RWPE1 (cell line): ENCODE measurements around the gene TTLL9.

Experiments used
- CTCF ChIA-PET: fragments of 350-600 bp; sonication (Branson Sonifier 250); formaldehyde crosslinking; extraction: SDS; loops from one replicate; lab custom pipeline; 2021; lab: Yijun Ruan, JAX
- POLR2A ChIA-PET: fragments of 400-600 bp; formaldehyde crosslinking; extraction: SDS; loops from one replicate; lab custom pipeline; 2020; ENCODE audit warnings: antibody characterized with exemption; ENCODE audit not compliant: low non-redundant PET; lab: Yijun Ruan, JAX
- DNase-seq: peaks from one replicate; pipeline ENCODE4 v3.0.0; 2012; ENCODE audit warnings: low spot score
- H3K27ac ChIP-seq: fragments of 450-650 bp; 2 replicates; pipeline ENCODE4 v1.5.1; 2017
- TF ChIP-seq, protein P1 (sequence below): fragments of 450-650 bp; conservative IDR thresholded peaks from 2 replicates; pipeline ENCODE4 v1.5.1; 2017; ENCODE audit warnings: low read depth, mild to moderate bottlenecking

TTLL9 gene

DNA sequence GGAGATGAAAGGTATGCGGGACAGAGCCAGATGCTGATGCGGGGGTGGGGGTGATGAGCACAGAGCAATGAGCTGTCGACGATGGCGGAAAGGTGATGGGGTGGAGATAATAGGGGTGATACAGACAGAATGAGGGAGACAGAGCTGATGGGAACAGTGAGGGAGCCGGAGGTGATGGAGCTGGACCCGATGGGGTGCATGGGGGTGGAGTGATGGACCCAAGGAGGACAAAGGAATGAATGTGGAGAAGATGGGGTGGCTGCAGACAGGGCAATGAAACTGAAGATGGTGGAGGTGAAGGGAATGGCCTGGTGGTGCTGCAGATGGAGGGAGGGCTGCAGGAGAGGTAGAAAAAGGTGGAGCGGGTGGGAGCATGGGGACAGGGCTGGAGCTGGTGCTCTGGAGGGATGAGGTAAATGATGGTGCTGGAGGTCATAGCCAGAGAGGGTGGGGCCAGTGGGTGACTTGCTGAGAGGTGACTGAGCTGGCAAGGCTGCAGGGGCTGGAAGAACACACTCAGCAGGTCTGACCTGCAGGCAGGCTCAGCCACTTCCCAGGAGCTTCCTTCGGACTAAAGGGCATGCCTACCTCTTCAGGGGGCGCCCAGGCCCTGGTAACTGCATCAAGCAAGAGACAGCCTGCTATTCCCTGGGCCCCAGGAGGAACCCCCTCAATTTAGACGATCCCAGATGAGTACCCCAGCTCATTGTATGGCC is 19.0 kb upstream of the TTLL9 start:
- POLR2A ChIA-PET = interaction anchor here (1.3 kb wide), 1 partner anchor 101 kb away, joined by 4 read pairs; no protein-coding TSS in a partner anchor

DNA sequence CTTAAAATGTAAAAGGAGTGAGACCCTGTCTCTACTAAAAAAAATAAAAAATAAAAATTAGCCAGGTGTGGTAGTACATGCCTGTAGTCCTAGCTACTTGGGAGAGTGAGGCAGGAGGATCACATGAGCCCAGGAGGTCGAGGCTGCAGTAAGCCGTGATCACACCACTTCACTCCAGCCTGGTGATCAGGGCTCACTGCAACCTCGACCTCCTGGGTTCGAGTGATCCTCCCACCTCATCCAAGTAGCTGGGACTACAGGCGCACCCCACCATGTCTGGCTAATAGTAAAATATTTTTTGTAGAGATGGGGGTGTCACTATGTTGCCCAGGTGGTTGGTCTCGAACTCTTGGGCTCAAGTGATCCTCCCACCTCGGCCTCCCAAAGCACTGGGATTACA is 17.0 kb upstream of the TTLL9 start:
- DNase-seq = no peak
- ChIA-PET POLR2A (no interaction called here), CTCF (interaction anchor here (0.6 to 5.2 kb wide), 26 partner anchors 10 to 305 kb away, joined by 3 to 73 read pairs (median 4); partner anchors contain the start of gene PDRG1)
- TF ChIP-seq, protein P1, sequence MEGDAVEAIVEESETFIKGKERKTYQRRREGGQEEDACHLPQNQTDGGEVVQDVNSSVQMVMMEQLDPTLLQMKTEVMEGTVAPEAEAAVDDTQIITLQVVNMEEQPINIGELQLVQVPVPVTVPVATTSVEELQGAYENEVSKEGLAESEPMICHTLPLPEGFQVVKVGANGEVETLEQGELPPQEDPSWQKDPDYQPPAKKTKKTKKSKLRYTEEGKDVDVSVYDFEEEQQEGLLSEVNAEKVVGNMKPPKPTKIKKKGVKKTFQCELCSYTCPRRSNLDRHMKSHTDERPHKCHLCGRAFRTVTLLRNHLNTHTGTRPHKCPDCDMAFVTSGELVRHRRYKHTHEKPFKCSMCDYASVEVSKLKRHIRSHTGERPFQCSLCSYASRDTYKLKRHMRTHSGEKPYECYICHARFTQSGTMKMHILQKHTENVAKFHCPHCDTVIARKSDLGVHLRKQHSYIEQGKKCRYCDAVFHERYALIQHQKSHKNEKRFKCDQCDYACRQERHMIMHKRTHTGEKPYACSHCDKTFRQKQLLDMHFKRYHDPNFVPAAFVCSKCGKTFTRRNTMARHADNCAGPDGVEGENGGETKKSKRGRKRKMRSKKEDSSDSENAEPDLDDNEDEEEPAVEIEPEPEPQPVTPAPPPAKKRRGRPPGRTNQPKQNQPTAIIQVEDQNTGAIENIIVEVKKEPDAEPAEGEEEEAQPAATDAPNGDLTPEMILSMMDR = no peak
- no peak overlapping the region for H3K27ac ChIP-seq

More for the DNA sequence above, 19.0 kb upstream of the TTLL9 start:
- TF ChIP-seq, protein P1 = no peak
- CTCF ChIA-PET = interaction anchor here (0.7 to 5.2 kb wide), 15 partner anchors 10 to 258 kb away, joined by 3 to 73 read pairs (median 4); partner anchors contain the start of genes PDRG1 and TM9SF4
- no peak for DNase-seq
- no peak overlapping the region for H3K27ac ChIP-seq

DNA sequence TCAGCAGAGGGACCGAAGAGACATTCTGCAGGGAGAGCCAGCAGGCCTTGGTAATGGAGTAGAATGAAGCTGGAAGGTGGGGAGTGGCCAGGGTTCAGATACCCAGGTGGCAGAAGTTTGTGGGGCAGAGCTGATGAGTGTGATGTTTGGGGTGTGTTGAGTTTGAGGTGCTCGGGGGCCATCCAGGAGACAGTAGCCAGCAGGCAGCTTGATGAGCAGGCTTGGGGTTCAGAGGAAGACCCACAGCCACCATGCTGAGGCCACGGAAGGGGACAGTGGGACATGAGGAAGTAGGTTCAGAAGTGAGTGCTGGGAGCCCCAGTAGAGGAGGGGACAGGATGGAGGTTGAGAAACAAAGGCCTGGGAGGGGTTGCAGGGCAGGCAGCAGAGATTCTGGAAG is 13.9 kb upstream of the TTLL9 start:
- no peak overlapping the region for H3K27ac ChIP-seq
- ChIA-PET POLR2A (no interaction called here), CTCF (interaction anchor here (0.6 to 2.7 kb wide), 6 partner anchors 10 to 175 kb away, joined by 3 to 31 read pairs (median 5); partner anchors contain the start of gene PDRG1)
- TF ChIP-seq, protein P1 = no peak
- DNase-seq = no peak

DNA sequence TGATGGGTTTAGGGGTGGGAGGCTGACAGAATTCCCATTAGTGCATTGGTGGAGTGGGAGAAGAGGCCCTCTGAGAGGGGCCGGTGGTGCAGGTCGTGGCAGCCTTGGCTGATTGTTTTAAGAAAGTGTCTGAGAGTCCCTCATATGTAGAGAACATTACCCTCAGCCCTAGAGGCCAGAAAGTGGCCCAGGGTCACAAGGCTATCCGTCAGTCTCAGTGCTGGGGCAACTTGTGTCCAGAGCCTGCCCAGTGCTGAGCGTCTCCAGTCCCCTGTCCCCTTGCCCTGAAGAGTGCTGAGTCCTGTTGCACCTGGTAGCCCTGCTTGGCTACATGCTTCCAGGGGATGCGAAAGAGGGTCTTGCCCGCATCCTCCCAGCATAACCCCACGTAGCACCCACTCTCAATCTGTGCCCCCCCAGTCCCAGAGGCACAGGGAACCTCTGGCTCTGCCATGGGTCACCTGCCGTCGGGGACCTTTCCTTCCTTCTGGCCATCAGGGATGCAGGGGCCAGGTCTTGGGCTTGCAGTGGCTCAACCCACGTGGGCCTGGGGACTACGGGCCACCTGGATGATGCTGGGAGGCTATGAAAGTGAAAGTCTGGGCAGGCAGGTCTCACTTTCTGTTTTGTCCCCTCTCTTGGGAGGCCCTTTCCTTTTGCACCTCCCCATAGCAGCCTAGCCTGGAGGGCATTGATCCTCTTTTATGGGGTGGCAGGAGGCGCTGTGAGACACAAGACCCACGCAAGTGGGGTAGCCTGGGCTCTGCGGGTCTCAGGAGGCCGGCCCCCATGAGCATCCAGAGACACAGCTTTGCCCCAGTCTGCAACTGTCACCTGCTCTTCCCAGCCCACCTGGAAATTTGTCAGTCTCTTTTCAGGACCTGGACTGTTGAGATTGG is 12.3 kb upstream of the TTLL9 start:
- DNase-seq = no peak
- ChIA-PET CTCF (interaction anchor here (0.7 to 2.4 kb wide), 4 partner anchors 11 to 94 kb away, joined by 3 to 13 read pairs (median 5); partner anchors contain the start of gene PDRG1), POLR2A (no interaction called here)
- TF ChIP-seq, protein P1 = no peak
- no peak overlapping the region for H3K27ac ChIP-seq

DNA sequence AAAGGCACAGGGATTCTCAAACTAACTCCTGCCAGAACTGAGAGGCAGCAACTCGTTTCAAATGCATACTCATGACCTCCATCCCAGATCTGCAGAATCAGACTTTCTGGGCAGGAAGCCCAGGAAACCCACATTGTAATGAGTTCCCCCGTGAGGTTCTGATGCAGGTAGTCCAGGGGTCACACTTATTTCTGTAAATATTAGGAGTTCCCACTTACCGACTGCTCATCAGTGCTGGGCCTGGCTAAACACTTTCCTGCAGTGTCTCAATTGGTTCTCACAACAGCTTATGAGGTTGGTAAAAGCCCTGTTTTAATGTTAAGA is 11.7 kb upstream of the TTLL9 start:
- ChIA-PET POLR2A (no interaction called here), CTCF (interaction anchor here (1.2 to 2.4 kb wide), 3 partner anchors 12 to 93 kb away, joined by 3 to 13 read pairs (median 7); partner anchors contain the start of gene PDRG1)

More for the DNA sequence above, 11.7 kb upstream of the TTLL9 start:
- H3K27ac ChIP-seq = no peak overlapping the region
- TF ChIP-seq, protein P1 = no peak
- no peak for DNase-seq
